Measurements from ENCODE around the gene ZNF514. TPM values are rescaled to one million over a fixed set of nuclear protein-coding genes. Genes with fewer than 3 reads are reported as not detected.

Gene ZNF514
- 10 to 100 TPM; 13.3 to 22.3 TPM for total RNA-seq

DNA sequence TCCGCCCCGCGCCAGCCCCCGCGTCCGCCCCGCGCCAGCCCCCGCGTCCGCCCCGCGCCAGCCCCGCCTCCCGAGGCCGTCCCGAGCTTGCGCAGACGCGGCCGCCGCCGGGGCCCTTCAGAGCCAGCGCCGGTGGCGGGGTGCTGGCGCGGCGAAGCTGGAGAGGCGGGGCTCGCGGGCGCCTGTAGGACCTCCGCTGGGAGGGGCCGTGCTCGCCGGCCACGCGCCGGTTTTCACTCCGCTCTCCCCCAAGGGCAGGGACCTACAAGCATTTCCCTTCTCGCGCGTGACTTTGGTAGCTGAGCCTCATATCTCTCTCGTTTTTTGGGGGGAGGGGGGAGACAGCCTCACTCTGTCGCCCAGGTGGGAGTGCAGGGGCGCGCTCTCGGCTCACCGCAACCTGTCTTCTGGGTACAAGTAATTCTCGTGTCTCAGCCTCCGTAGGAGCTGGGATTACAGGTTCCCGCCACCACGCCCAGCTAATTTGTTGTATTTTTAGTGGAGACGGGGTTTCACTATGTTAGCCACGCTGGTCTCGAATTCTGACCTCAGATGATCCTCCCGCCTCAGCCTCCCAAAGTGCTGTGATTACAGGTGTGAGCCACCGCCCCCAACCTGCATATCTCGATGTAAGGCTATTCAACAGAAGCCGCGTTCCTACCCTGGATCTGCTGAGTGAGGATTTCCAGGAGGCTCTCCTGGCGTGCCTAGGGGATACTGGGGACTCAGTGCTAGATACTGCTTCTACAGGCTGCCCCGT is at the start of gene ZNF514:
Gene ZNF514, minus strand, starts transcription at position 159 of the 760 bp plus-strand sequence. CDS start 6,595 bp downstream, outside the sequence.
- ATAC-seq (ENCODE audit: insufficient number of reproducible peaks, low FRiP score, low read depth), result no peak
- Histone ChIP-seq H3K4me3 (peak within 1 kb of the TSS; percentile 85), H3K4me1 (ENCODE audit: control insufficient read depth in 1 of 2, low read depth in 2 of 2) (peaks cover 12 to 17% of the 10 kb centered on the region in 2 donors), H3K27me3 (replicated peaks; ENCODE audit: insufficient read depth) (no peaks in the 10 kb centered on the region), H3K36me3 (peaks cover 9% of the 10 kb centered on the region), H3K27ac (peak within 1 kb of the TSS; percentile 72 to 81), H3K9me3 (no peaks in the 10 kb centered on the region)
- TF ChIP-seq, protein P1, sequence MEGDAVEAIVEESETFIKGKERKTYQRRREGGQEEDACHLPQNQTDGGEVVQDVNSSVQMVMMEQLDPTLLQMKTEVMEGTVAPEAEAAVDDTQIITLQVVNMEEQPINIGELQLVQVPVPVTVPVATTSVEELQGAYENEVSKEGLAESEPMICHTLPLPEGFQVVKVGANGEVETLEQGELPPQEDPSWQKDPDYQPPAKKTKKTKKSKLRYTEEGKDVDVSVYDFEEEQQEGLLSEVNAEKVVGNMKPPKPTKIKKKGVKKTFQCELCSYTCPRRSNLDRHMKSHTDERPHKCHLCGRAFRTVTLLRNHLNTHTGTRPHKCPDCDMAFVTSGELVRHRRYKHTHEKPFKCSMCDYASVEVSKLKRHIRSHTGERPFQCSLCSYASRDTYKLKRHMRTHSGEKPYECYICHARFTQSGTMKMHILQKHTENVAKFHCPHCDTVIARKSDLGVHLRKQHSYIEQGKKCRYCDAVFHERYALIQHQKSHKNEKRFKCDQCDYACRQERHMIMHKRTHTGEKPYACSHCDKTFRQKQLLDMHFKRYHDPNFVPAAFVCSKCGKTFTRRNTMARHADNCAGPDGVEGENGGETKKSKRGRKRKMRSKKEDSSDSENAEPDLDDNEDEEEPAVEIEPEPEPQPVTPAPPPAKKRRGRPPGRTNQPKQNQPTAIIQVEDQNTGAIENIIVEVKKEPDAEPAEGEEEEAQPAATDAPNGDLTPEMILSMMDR (IDR thresholded peaks at IDR 0.05), result no peak
- peak; percentile 28 for DNase-seq (ENCODE audit: low spot score)

DNA sequence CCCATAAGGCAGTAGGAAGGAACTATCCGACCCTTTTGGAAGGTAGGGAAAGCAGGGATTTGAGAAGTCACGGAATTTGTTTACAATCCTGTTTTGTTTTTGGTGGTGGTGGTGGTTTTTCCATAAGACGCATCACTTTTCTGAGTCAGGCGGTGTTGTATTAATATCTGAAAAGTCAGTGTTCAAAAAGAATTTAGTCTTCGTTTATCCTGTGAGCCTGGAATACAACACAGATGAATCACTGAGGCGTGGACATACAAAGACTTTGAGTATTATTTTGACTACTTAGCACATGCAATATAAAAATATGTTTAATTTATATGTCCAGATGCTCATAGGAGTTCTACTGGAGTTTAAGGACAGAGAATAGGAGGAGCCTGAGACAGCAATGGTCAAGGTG is 48.5 kb upstream of the ZNF514 start:
- H3K27ac ChIP-seq, result peak overlapping the region in 1 of 2 donors; percentile 77
- H3K36me3 ChIP-seq, result peaks cover 23% of the 10 kb centered on the region
- DNase-seq (ENCODE audit: low spot score) (no peak), ATAC-seq (ENCODE audit: insufficient number of reproducible peaks, low FRiP score, low read depth) (no peak)
- H3K4me1 ChIP-seq (ENCODE audit: control insufficient read depth in 1 of 2, low read depth in 2 of 2), result peaks cover 4 to 20% of the 10 kb centered on the region in 2 donors
- peaks cover 20% of the 10 kb centered on the region for H3K9me3 ChIP-seq
- H3K27me3 ChIP-seq (replicated peaks; ENCODE audit: insufficient read depth), result no peaks in the 10 kb centered on the region
- H3K4me3 ChIP-seq, result peak overlapping the region; percentile 77
- TF ChIP-seq, protein P1 (IDR thresholded peaks at IDR 0.05), result no peak

DNA sequence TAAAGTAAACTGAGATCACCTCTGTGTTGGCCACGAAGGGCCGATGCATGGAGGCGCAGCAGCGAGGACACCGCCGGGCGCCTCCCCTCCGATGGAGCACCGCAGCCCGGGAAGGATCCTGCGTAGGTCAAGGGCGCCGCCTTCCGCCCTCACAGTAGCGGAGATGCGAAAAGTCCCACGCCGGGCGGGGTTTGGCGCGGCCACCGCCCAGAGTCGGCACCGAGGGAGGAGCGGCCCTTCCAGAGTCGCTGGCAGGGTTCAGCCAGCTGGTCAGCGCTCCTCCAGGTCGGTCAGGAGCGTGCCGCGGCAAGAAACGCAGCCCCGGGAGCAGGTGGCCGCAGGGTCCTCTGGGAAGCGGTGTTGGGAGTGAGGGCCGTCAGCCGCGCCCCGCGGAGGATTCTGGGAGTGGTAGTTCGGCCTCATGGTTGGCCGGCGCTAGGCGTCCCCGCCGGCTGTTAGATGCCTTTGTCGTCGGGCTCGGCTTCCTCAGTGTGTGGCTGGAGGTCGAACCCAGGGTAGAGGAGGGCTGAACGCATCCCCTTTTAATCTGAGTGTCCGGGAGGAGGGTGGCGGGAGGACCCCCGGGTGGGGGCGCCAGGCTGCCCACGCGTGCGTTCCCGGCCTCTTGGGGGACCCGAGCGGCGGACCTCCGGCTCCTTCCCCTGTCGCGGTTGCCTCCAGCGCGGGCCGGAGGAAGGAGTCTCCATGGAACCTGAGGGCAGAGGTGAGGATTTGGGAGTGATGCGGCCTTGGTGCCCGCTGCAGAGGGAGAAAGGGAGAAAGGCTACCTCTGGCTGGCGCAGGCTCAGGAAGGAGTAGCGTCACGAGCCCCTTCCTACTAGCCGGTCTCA is 47.7 kb upstream of the ZNF514 start, which contains the start of gene ZNF892:
Gene ZNF892, plus strand, starts transcription at position 411 of the 851 bp plus-strand sequence. Its CDS starts 295 bp downstream, at position 706.
- Histone ChIP-seq H3K27me3 (replicated peaks; ENCODE audit: insufficient read depth) (no peaks in the 10 kb centered on the region), H3K27ac (peak within 1 kb of the TSS; percentile 77 to 88), H3K36me3 (peaks cover 16% of the 10 kb centered on the region), H3K4me3 (peak within 1 kb of the TSS; percentile 77), H3K9me3 (peaks cover 13% of the 10 kb centered on the region), H3K4me1 (ENCODE audit: control insufficient read depth in 1 of 2, low read depth in 2 of 2) (peaks cover 4 to 20% of the 10 kb centered on the region in 2 donors)
- peak; percentile 87 for ATAC-seq (ENCODE audit: insufficient number of reproducible peaks, low FRiP score, low read depth)
- TF ChIP-seq, protein P1 (IDR thresholded peaks at IDR 0.05), result peak; percentile 25
- peak; percentile 67 for DNase-seq (ENCODE audit: low spot score)

DNA sequence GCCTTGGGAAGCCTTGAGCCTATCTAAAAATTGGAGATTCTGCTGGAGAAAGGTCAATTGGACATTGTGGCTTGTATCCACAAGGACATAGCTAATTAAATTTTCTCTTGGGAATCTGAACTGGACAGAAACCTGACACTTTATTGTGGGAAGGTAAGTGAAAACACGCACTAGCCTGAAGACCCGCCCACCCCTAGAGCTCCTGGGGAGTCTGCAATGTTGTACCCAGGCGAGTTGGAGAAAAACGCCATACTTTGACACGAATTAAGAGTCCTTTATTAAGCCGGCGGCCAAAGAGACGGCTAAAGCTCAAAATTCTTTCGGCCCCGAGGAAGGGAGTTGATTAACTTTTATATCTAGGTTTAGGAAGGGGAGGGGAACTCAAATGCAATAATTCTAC is 46.4 kb upstream of the ZNF514 start:
- peak overlapping the region; percentile 77 for H3K4me3 ChIP-seq
- peaks cover 4 to 20% of the 10 kb centered on the region in 2 donors for H3K4me1 ChIP-seq (ENCODE audit: control insufficient read depth in 1 of 2, low read depth in 2 of 2)
- H3K36me3 ChIP-seq, result peaks cover 5% of the 10 kb centered on the region
- peaks cover 3% of the 10 kb centered on the region for H3K9me3 ChIP-seq
- ATAC-seq (ENCODE audit: insufficient number of reproducible peaks, low FRiP score, low read depth) (no peak), DNase-seq (ENCODE audit: low spot score) (no peak)
- no peaks in the 10 kb centered on the region for H3K27me3 ChIP-seq (replicated peaks; ENCODE audit: insufficient read depth)
- TF ChIP-seq, protein P1 (IDR thresholded peaks at IDR 0.05), result no peak
- H3K27ac ChIP-seq, result no peak overlapping the region

DNA sequence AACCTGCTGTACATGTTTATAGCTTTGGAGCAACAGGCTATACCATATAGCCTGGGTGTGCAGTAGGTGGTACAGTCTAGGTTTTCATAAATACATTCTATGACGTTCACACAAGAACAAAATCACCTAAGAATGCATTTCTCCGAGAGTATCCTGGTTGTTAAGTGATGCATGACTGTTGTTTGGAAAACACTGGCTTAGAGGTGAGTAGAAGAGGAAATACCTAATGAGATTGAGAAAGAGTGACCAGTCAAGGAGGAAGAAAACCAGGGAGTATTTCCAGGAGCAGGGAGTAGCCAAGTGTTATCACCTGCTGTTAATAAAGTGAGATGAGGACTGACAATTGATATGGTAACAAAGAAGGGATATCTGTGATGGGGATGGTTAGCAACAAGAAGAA is 44.7 kb upstream of the ZNF514 start:
- no peak for DNase-seq (ENCODE audit: low spot score)
- TF ChIP-seq, protein P1 (IDR thresholded peaks at IDR 0.05), result no peak
- Histone ChIP-seq H3K27ac (no peak overlapping the region), H3K27me3 (replicated peaks; ENCODE audit: insufficient read depth) (no peaks in the 10 kb centered on the region), H3K4me1 (ENCODE audit: control insufficient read depth in 1 of 2, low read depth in 2 of 2) (peaks cover 4 to 20% of the 10 kb centered on the region in 2 donors), H3K9me3 (no peaks in the 10 kb centered on the region), H3K36me3 (no peaks in the 10 kb centered on the region), H3K4me3 (no peak overlapping the region)
- ATAC-seq (ENCODE audit: insufficient number of reproducible peaks, low FRiP score, low read depth), result no peak

All from thoracic aorta (tissue), 2 donors.